ENCODE data around the gene SYNGR1.

SYNGR1 gene

DNA sequence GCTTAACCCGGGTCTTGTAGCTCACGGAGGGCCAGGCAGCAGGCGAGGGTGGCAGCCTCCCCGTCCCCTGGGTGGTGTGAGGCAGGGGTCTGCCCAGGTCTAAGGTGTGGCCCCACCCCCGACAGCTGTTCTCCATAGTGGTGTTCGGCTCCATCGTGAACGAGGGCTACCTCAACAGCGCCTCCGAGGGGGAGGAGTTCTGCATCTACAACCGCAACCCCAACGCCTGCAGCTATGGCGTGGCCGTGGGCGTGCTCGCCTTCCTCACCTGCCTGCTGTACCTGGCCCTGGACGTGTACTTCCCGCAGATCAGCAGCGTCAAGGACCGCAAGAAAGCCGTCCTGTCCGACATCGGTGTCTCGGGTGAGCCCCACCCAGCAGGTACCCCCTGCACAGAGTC lies 24.4 kb downstream of the SYNGR1 start:
- H3K4me3 ChIP-seq (ENCODE audit: low read length): no peak overlapping the region
- H4K20me1 ChIP-seq (ENCODE audit: insufficient read depth, low read length): no peaks in the 10 kb centered on the region
- no peak overlapping the region for H2AFZ ChIP-seq (ENCODE audit: low read depth, low read length)
- peaks cover 10% of the 10 kb centered on the region for H3K36me3 ChIP-seq (replicated peaks; ENCODE audit: low read depth, low read length)
- no peaks in the 10 kb centered on the region for H3K79me2 ChIP-seq (ENCODE audit: low read length)
- H3K9ac ChIP-seq (ENCODE audit: low read length): no peak overlapping the region
- H3K4me1 ChIP-seq (ENCODE audit: low read length): no peaks in the 10 kb centered on the region
- H3K9me3 ChIP-seq (ENCODE audit: insufficient read depth, low read length): peaks cover 6% of the 10 kb centered on the region; the same call in 1 of the 2 replicates
- no peak overlapping the region for H3K27ac ChIP-seq (ENCODE audit: low read length)
- no peak for TF ChIP-seq EZH2phosphoT487 (IDR thresholded peaks at IDR 0.05; ENCODE audit: low read depth)
- TF ChIP-seq, protein P1, sequence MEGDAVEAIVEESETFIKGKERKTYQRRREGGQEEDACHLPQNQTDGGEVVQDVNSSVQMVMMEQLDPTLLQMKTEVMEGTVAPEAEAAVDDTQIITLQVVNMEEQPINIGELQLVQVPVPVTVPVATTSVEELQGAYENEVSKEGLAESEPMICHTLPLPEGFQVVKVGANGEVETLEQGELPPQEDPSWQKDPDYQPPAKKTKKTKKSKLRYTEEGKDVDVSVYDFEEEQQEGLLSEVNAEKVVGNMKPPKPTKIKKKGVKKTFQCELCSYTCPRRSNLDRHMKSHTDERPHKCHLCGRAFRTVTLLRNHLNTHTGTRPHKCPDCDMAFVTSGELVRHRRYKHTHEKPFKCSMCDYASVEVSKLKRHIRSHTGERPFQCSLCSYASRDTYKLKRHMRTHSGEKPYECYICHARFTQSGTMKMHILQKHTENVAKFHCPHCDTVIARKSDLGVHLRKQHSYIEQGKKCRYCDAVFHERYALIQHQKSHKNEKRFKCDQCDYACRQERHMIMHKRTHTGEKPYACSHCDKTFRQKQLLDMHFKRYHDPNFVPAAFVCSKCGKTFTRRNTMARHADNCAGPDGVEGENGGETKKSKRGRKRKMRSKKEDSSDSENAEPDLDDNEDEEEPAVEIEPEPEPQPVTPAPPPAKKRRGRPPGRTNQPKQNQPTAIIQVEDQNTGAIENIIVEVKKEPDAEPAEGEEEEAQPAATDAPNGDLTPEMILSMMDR (IDR thresholded peaks at IDR 0.05; ENCODE audit: low read depth, low read length): no peak
- H3K4me2 ChIP-seq (ENCODE audit: low read length): no peak overlapping the region
- H3K27me3 ChIP-seq (ENCODE audit: low read depth, low read length): no peaks in the 10 kb centered on the region

DNA sequence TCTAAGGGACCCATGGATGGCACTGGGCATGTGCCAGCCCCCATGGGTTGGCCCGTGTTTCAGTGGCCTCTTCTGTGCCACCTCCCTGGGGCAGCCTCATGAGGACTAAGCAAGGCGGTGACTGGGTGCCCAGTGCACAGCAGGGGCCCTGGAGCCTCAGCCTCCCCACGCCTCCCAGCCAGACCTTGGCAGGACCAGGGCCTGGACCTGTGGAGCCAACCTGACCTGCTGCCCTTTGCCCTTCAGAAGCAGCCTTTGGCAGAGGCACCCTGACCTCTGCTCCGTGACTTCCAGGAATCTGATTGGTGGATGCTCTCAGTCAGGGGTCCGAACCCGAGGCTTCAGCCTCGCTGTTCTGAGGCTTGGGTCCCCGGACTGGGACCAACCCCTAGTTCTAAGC lies 25.0 kb downstream of the SYNGR1 start:
- no peak overlapping the region for H3K9ac ChIP-seq (ENCODE audit: low read length)
- no peaks in the 10 kb centered on the region for H3K4me1 ChIP-seq (ENCODE audit: low read length)
- H3K4me2 ChIP-seq (ENCODE audit: low read length): no peak overlapping the region
- H2AFZ ChIP-seq (ENCODE audit: low read depth, low read length): no peak overlapping the region
- H3K36me3 ChIP-seq (replicated peaks; ENCODE audit: low read depth, low read length): peaks cover 10% of the 10 kb centered on the region
- peaks cover 6% of the 10 kb centered on the region; the same call in 1 of the 2 replicates for H3K9me3 ChIP-seq (ENCODE audit: insufficient read depth, low read length)
- H3K27me3 ChIP-seq (ENCODE audit: low read depth, low read length): no peaks in the 10 kb centered on the region
- H4K20me1 ChIP-seq (ENCODE audit: insufficient read depth, low read length): no peaks in the 10 kb centered on the region
- no peak overlapping the region for H3K4me3 ChIP-seq (ENCODE audit: low read length)
- H3K79me2 ChIP-seq (ENCODE audit: low read length): no peaks in the 10 kb centered on the region
- TF ChIP-seq, protein P1 (IDR thresholded peaks at IDR 0.05; ENCODE audit: low read depth, low read length): no peak
- no peak for TF ChIP-seq EZH2phosphoT487 (IDR thresholded peaks at IDR 0.05; ENCODE audit: low read depth)
- no peak overlapping the region for H3K27ac ChIP-seq (ENCODE audit: low read length)

DNA sequence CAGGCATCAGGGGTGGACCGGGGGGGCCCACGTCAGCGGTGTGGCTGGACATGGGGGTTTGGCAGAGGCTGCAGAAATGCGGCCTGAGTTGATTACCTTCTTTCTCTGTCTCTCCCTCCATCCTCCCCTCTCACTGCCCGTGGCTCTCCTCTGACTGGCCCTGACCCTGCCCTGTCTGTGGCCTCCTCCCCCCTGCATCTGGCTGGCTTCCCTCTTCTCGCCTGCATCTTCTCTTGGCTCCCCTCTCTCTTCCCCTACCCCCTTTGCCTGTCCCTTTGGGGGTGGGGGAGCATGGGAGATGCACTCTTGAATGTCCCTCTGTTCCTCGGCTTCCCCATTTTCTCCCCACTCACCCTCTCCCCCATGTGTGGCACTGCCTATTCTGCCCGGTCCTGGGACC lies 25.9 kb downstream of the SYNGR1 start:
- H3K27me3 ChIP-seq (ENCODE audit: low read depth, low read length): no peaks in the 10 kb centered on the region
- no peak for TF ChIP-seq EZH2phosphoT487 (IDR thresholded peaks at IDR 0.05; ENCODE audit: low read depth)
- TF ChIP-seq, protein P1 (IDR thresholded peaks at IDR 0.05; ENCODE audit: low read depth, low read length): no peak
- H3K4me2 ChIP-seq (ENCODE audit: low read length): no peak overlapping the region
- no peaks in the 10 kb centered on the region for H3K4me1 ChIP-seq (ENCODE audit: low read length)
- no peak overlapping the region for H2AFZ ChIP-seq (ENCODE audit: low read depth, low read length)
- no peaks in the 10 kb centered on the region for H4K20me1 ChIP-seq (ENCODE audit: insufficient read depth, low read length)
- no peak overlapping the region for H3K9ac ChIP-seq (ENCODE audit: low read length)
- H3K36me3 ChIP-seq (replicated peaks; ENCODE audit: low read depth, low read length): peaks cover 10% of the 10 kb centered on the region
- H3K9me3 ChIP-seq (ENCODE audit: insufficient read depth, low read length): peaks cover 6% of the 10 kb centered on the region; the same call in 1 of the 2 replicates
- H3K4me3 ChIP-seq (ENCODE audit: low read length): no peak overlapping the region
- H3K79me2 ChIP-seq (ENCODE audit: low read length): no peaks in the 10 kb centered on the region
- no peak overlapping the region for H3K27ac ChIP-seq (ENCODE audit: low read length)

DNA sequence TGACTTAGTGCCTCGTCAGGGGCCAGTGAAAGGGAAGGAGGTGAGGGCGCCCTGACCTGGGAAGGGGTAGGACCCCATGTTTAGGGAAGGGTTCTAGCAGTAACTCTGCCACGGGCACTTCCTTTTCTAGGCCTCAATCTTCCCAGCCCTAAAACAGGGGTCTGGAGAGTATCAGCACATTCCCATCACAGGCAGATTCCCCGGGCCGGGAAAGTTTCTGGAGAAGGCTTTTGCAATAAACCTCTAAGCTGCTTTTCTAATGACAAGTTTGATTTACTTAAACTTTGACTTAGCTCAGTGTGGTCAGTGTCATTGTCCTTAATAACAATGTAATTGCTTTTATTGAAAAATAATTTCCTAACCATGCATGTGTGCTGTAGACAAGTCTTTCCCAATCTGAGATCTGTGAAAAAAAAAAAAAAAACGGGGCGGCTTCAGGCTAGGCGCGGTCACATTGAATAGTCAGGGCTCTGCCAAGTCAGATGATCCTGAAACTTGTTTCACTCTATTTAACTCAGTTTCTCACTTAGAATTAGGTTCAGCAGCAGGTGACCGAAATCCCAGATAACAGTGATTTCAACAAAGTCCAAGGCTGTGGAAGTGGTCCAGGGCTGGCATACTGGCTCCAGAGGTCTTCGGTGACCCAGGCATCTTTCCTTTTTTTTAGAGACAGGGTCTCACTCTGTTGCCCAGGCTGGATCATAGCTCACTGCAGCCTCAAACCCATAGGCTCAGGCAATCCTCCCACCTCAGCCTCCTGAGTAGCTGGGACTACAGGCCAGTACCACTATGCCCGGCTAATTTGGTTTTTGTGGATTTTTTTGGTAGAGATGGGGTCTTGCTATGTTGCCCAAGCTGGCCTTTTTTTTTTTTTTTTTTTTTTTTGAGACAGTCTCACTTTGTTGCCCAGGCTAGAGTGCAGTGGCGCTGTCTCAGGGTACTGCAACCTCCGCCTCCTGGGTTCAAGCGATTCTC lies 30.3 kb downstream of the SYNGR1 start:
- no peaks in the 10 kb centered on the region for H3K79me2 ChIP-seq (ENCODE audit: low read length)
- H3K27me3 ChIP-seq (ENCODE audit: low read depth, low read length): no peaks in the 10 kb centered on the region
- H3K36me3 ChIP-seq (replicated peaks; ENCODE audit: low read depth, low read length): peaks cover 5% of the 10 kb centered on the region
- H3K9ac ChIP-seq (ENCODE audit: low read length): no peak overlapping the region
- TF ChIP-seq EZH2phosphoT487 (IDR thresholded peaks at IDR 0.05; ENCODE audit: low read depth): no peak
- TF ChIP-seq, protein P1 (IDR thresholded peaks at IDR 0.05; ENCODE audit: low read depth, low read length): no peak
- no peak overlapping the region for H3K4me2 ChIP-seq (ENCODE audit: low read length)
- no peaks in the 10 kb centered on the region for H3K9me3 ChIP-seq (ENCODE audit: insufficient read depth, low read length)
- H3K4me3 ChIP-seq (ENCODE audit: low read length): no peak overlapping the region
- H4K20me1 ChIP-seq (ENCODE audit: insufficient read depth, low read length): no peaks in the 10 kb centered on the region
- H3K27ac ChIP-seq (ENCODE audit: low read length): no peak overlapping the region
- H3K4me1 ChIP-seq (ENCODE audit: low read length): peaks cover 12% of the 10 kb centered on the region
- H2AFZ ChIP-seq (ENCODE audit: low read depth, low read length): no peak overlapping the region

Measured in OCI-LY3 (cell line).